ENCODE results near the gene SF1.

- TF ChIP-seq, protein P1, sequence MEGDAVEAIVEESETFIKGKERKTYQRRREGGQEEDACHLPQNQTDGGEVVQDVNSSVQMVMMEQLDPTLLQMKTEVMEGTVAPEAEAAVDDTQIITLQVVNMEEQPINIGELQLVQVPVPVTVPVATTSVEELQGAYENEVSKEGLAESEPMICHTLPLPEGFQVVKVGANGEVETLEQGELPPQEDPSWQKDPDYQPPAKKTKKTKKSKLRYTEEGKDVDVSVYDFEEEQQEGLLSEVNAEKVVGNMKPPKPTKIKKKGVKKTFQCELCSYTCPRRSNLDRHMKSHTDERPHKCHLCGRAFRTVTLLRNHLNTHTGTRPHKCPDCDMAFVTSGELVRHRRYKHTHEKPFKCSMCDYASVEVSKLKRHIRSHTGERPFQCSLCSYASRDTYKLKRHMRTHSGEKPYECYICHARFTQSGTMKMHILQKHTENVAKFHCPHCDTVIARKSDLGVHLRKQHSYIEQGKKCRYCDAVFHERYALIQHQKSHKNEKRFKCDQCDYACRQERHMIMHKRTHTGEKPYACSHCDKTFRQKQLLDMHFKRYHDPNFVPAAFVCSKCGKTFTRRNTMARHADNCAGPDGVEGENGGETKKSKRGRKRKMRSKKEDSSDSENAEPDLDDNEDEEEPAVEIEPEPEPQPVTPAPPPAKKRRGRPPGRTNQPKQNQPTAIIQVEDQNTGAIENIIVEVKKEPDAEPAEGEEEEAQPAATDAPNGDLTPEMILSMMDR (IDR thresholded peaks at IDR 0.05): no peak
- TF ChIP-seq POLR2A (IDR thresholded peaks at IDR 0.05): no peak
These were observed 58.2 kb downstream of the SF1 start for GRCh38 chr11:64720167-64720566.

Measured in adrenal gland (tissue), 5 donors.